DND-41 (cell line): ENCODE results near the gene CEP162.

Experiments
- ATAC-seq: fragments of 200-7000 bp; cut with Tn5 transposase; 3 replicates; pipeline ENCODE4 v1.9.1; 2021; ENCODE audit warnings: low read depth; ENCODE audit not compliant: insufficient read depth
- DNase-seq: peaks from one replicate; pipeline ENCODE4 v3.0.0-alpha.2; 2020
- H2AFZ ChIP-seq: 2 replicates; pipeline ENCODE4 v1.6.0; 2012; ENCODE audit warnings: low read depth, low read length
- H3K27ac ChIP-seq: 2 replicates; pipeline ENCODE4 v1.5.1; 2012; ENCODE audit warnings: low read length, inconsistent platforms
- H3K27me3 ChIP-seq: fragments of 200-600 bp; sonication (generic); 2 replicates; pipeline ENCODE4 v1.6.0; 2012; ENCODE audit warnings: low read length, mild to moderate bottlenecking, inconsistent platforms; ENCODE audit not compliant: insufficient read depth, poor library complexity
- H3K36me3 ChIP-seq: 2 replicates; pipeline ENCODE4 v1.5.1; 2012; ENCODE audit warnings: low read length, inconsistent platforms; ENCODE audit not compliant: insufficient read depth
- H3K4me1 ChIP-seq: 2 replicates; pipeline ENCODE4 v1.5.1; 2012; ENCODE audit warnings: mild to moderate bottlenecking, low read length; ENCODE audit not compliant: insufficient read depth
- H3K4me2 ChIP-seq: 2 replicates; pipeline ENCODE4 v1.6.0; 2012; ENCODE audit warnings: mild to moderate bottlenecking, moderate library complexity, low read length, inconsistent platforms; ENCODE audit not compliant: insufficient read depth
- H3K4me3 ChIP-seq, 2 experiments: fragments of 200-600 bp in 1 of 2; shearing (Covaris generic) in 1 of 2; 2 replicates each; pipeline ENCODE4 v1.5.1; 2012 to 2016; ENCODE audit warnings: inconsistent platforms in 2 of 2, low read length in 2 of 2, mild to moderate bottlenecking in 2 of 2, low read depth in 1 of 2, moderate library complexity in 1 of 2
- H3K79me2 ChIP-seq: 2 replicates; pipeline ENCODE4 v1.6.0; 2012; ENCODE audit warnings: low read length, inconsistent platforms; ENCODE audit not compliant: insufficient read depth
- H3K9ac ChIP-seq: 2 replicates; pipeline ENCODE4 v1.6.0; 2012; ENCODE audit warnings: low read depth, mild to moderate bottlenecking, inconsistent platforms, low read length, moderate library complexity
- H3K9me3 ChIP-seq: 2 replicates; pipeline ENCODE4 v1.5.1; 2012; ENCODE audit warnings: low read length, moderate library complexity, mild to moderate bottlenecking, inconsistent platforms; ENCODE audit not compliant: insufficient read depth, severe bottlenecking
- H4K20me1 ChIP-seq: 2 replicates; pipeline ENCODE4 v1.6.0; 2012; ENCODE audit warnings: low read length; ENCODE audit not compliant: insufficient read depth
- CTCF ChIP-seq: IDR thresholded peaks from 2 replicates; pipeline ENCODE4 v1.5.1; 2012; ENCODE audit warnings: borderline replicate concordance, low read length, moderate library complexity, mild to moderate bottlenecking; ENCODE audit not compliant: poor library complexity, severe bottlenecking; ENCODE audit errors: extremely low read depth
- EZH2 ChIP-seq: IDR thresholded peaks from 3 replicates; pipeline ENCODE4 v1.6.1; 2012; ENCODE audit warnings: borderline replicate concordance, low read depth, mild to moderate bottlenecking, moderate library complexity, low read length, inconsistent platforms; ENCODE audit not compliant: severe bottlenecking

Gene CEP162

GRCh38 chr6:84177241-84177640 is 50.2 kb downstream of the CEP162 start:
- H3K4me1 ChIP-seq: no peaks in the 10 kb centered on the region
- H2AFZ ChIP-seq: no peak overlapping the region
- no peaks in the 10 kb centered on the region for H3K27me3 ChIP-seq
- peaks cover 6% of the 10 kb centered on the region; the same call in 1 of the 2 replicates for H3K36me3 ChIP-seq
- no peak overlapping the region for H3K4me3 ChIP-seq
- no peak overlapping the region for H3K4me2 ChIP-seq
- H3K79me2 ChIP-seq: no peaks in the 10 kb centered on the region
- H4K20me1 ChIP-seq: no peaks in the 10 kb centered on the region
- no peak overlapping the region for H3K27ac ChIP-seq
- no peaks in the 10 kb centered on the region for H3K9me3 ChIP-seq
- no peak overlapping the region for H3K9ac ChIP-seq
- no peak for TF ChIP-seq CTCF
- TF ChIP-seq EZH2: no peak
- ATAC-seq: no peak
- DNase-seq: no peak

GRCh38 chr6:84172574-84172973 is 54.9 kb downstream of the CEP162 start:
- Histone ChIP-seq H3K27ac (no peak overlapping the region), H4K20me1 (no peaks in the 10 kb centered on the region), H3K27me3 (no peaks in the 10 kb centered on the region), H3K4me2 (no peak overlapping the region), H3K79me2 (no peaks in the 10 kb centered on the region), H3K9me3 (no peaks in the 10 kb centered on the region), H3K9ac (no peak overlapping the region), H3K36me3 (peaks cover 21% of the 10 kb centered on the region; the same call in 1 of the 2 replicates), H3K4me3 (no peak overlapping the region), H2AFZ (no peak overlapping the region), H3K4me1 (no peaks in the 10 kb centered on the region)
- DNase-seq (no peak), ATAC-seq (no peak)
- TF ChIP-seq CTCF: no peak
- no peak for TF ChIP-seq EZH2

- H3K9me3 ChIP-seq: no peaks in the 10 kb centered on the region
- H2AFZ ChIP-seq: no peak overlapping the region
- DNase-seq (no peak), ATAC-seq (no peak)
- H4K20me1 ChIP-seq: no peaks in the 10 kb centered on the region
- H3K4me1 ChIP-seq: no peaks in the 10 kb centered on the region
- no peak overlapping the region for H3K4me2 ChIP-seq
- no peak overlapping the region for H3K4me3 ChIP-seq
- TF ChIP-seq CTCF: no peak
- no peak for TF ChIP-seq EZH2
- no peak overlapping the region for H3K9ac ChIP-seq
- H3K27me3 ChIP-seq: no peaks in the 10 kb centered on the region
- no peak overlapping the region for H3K27ac ChIP-seq
- H3K79me2 ChIP-seq: no peaks in the 10 kb centered on the region
- H3K36me3 ChIP-seq: peaks cover 23% of the 10 kb centered on the region; the same call in 1 of the 2 replicates
Measured at GRCh38 chr6:84172080-84172479, 55.4 kb downstream of the CEP162 start.

- Histone ChIP-seq H2AFZ (no peak overlapping the region), H3K36me3 (peaks cover 27% of the 10 kb centered on the region; the same call in 1 of the 2 replicates), H3K4me3 (no peak overlapping the region), H3K9me3 (no peaks in the 10 kb centered on the region), H3K9ac (no peak overlapping the region), H3K27ac (no peak overlapping the region), H3K4me2 (no peak overlapping the region), H3K27me3 (no peaks in the 10 kb centered on the region), H3K4me1 (no peaks in the 10 kb centered on the region), H3K79me2 (no peaks in the 10 kb centered on the region), H4K20me1 (no peaks in the 10 kb centered on the region)
- ATAC-seq (no peak), DNase-seq (no peak)
- TF ChIP-seq CTCF: no peak
Measured at GRCh38 chr6:84167457-84167856, 60.0 kb downstream of the CEP162 start.
